GM23338 (cell line): ENCODE data around the gene PALMD.

Experiments
- CREB1 ChIP-seq: fragments of 250-450 bp; sonication (Bioruptor Pico); IDR thresholded peaks from 2 replicates; pipeline ENCODE4 v1.5.0; 2020; ENCODE audit warnings: low read depth, mild to moderate bottlenecking, moderate library complexity
- EZH2 ChIP-seq: fragments of 200-600 bp; sonication (generic); IDR thresholded peaks from one replicate; pipeline ENCODE4 v1.8.0; 2017; ENCODE audit warnings: antibody characterized with exemption, mild to moderate bottlenecking, low read depth; ENCODE audit not compliant: unreplicated experiment
- EZH2phosphoT487 ChIP-seq: fragments of 200-600 bp; sonication (generic); IDR thresholded peaks from one replicate; pipeline ENCODE4 v1.8.1; 2018; ENCODE audit warnings: antibody characterized with exemption; ENCODE audit not compliant: unreplicated experiment
- JUNB ChIP-seq: IDR thresholded peaks from one replicate; pipeline ENCODE4 v1.6.1; 2016; ENCODE audit warnings: antibody characterized with exemption; ENCODE audit not compliant: unreplicated experiment
- NANOG ChIP-seq: IDR thresholded peaks from 2 replicates; pipeline ENCODE4 v1.6.1; 2016; ENCODE audit warnings: antibody characterized with exemption, borderline replicate concordance
- POLR2AphosphoS5 ChIP-seq: IDR thresholded peaks from 2 replicates; pipeline ENCODE4 v1.6.1; 2016; ENCODE audit warnings: antibody characterized with exemption, low read depth
- STAT1 ChIP-seq: IDR thresholded peaks from one replicate; pipeline ENCODE4 v1.6.1; 2016; ENCODE audit warnings: antibody characterized with exemption; ENCODE audit not compliant: unreplicated experiment
- ZNF114 ChIP-seq: fragments of 250-450 bp; sonication (Bioruptor Pico); IDR thresholded peaks from 2 replicates; pipeline ENCODE4 v1.5.0; 2020; ENCODE audit warnings: mild to moderate bottlenecking, moderate library complexity
- ZNF331 ChIP-seq: fragments of 250-450 bp; sonication (Bioruptor Pico); IDR thresholded peaks from 2 replicates; pipeline ENCODE4 v1.5.0; 2020; ENCODE audit warnings: low read depth, mild to moderate bottlenecking, moderate library complexity
- TF ChIP-seq, protein P1 (sequence below), 2 experiments: fragments of 200-600 bp in 1 of 2; sonication (generic) in 1 of 2; conservative IDR thresholded peaks; 2 replicates each; pipeline versions ENCODE4 v1.5.1 to v1.6.1; 2016 to 2017; ENCODE audit warnings: antibody characterized with exemption in 2 of 2, low read depth in 2 of 2, mild to moderate bottlenecking in 2 of 2, moderate library complexity in 1 of 2
- TF ChIP-seq, protein P2 (sequence below): IDR thresholded peaks from one replicate; pipeline ENCODE4 v1.6.1; 2018; ENCODE audit warnings: antibody characterized with exemption; ENCODE audit not compliant: unreplicated experiment

DNA sequence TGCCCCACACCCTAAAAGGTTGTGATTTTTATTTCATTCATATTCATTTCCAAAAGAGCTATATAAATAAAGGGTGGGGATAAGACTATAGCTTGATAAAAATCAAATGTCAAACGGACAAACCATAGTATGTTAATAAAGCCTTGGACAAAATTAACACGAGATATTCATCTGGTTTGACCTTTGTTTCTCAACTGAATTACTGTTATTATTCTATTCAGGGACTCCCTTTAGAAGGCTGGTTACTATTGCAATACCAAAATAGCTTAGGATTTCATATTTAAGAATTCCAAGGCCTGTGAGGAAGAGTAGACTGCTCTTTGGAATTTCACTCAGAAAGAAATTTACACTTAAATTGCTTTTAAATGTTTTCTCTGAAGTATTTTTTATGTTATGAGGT lies 10.2 kb upstream of the PALMD start:
- TF ChIP-seq EZH2 = no peak
- TF ChIP-seq, protein P1, sequence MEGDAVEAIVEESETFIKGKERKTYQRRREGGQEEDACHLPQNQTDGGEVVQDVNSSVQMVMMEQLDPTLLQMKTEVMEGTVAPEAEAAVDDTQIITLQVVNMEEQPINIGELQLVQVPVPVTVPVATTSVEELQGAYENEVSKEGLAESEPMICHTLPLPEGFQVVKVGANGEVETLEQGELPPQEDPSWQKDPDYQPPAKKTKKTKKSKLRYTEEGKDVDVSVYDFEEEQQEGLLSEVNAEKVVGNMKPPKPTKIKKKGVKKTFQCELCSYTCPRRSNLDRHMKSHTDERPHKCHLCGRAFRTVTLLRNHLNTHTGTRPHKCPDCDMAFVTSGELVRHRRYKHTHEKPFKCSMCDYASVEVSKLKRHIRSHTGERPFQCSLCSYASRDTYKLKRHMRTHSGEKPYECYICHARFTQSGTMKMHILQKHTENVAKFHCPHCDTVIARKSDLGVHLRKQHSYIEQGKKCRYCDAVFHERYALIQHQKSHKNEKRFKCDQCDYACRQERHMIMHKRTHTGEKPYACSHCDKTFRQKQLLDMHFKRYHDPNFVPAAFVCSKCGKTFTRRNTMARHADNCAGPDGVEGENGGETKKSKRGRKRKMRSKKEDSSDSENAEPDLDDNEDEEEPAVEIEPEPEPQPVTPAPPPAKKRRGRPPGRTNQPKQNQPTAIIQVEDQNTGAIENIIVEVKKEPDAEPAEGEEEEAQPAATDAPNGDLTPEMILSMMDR (conservative IDR thresholded peaks at IDR 0.05; ENCODE audit: low read depth in 2 of 2) = no peak
- TF ChIP-seq, protein P2, sequence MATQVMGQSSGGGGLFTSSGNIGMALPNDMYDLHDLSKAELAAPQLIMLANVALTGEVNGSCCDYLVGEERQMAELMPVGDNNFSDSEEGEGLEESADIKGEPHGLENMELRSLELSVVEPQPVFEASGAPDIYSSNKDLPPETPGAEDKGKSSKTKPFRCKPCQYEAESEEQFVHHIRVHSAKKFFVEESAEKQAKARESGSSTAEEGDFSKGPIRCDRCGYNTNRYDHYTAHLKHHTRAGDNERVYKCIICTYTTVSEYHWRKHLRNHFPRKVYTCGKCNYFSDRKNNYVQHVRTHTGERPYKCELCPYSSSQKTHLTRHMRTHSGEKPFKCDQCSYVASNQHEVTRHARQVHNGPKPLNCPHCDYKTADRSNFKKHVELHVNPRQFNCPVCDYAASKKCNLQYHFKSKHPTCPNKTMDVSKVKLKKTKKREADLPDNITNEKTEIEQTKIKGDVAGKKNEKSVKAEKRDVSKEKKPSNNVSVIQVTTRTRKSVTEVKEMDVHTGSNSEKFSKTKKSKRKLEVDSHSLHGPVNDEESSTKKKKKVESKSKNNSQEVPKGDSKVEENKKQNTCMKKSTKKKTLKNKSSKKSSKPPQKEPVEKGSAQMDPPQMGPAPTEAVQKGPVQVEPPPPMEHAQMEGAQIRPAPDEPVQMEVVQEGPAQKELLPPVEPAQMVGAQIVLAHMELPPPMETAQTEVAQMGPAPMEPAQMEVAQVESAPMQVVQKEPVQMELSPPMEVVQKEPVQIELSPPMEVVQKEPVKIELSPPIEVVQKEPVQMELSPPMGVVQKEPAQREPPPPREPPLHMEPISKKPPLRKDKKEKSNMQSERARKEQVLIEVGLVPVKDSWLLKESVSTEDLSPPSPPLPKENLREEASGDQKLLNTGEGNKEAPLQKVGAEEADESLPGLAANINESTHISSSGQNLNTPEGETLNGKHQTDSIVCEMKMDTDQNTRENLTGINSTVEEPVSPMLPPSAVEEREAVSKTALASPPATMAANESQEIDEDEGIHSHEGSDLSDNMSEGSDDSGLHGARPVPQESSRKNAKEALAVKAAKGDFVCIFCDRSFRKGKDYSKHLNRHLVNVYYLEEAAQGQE = no peak
- TF ChIP-seq POLR2AphosphoS5 = no peak
- TF ChIP-seq NANOG = no peak
- no peak for TF ChIP-seq EZH2phosphoT487
- TF ChIP-seq JUNB = no peak
- no peak for TF ChIP-seq CREB1 (CRISPR knock-in tag)
- no peak for TF ChIP-seq ZNF331 (CRISPR knock-in tag)
- no peak for TF ChIP-seq STAT1
- TF ChIP-seq ZNF114 = no peak
